Amygdala (tissue), 56 donors: ENCODE data around the gene LOXL1.

Experiments used
- DNase-seq, 56 donors: peaks; one replicate each; lab custom pipeline; 2025; lab: John Stamatoyannopoulos, UW

LOXL1 gene

GRCh38 chr15:73926219-73927002 is at the start of gene LOXL1:
TSS of gene LOXL1 (plus strand) at chr15:73926462. CDS start at chr15:73926784, 322 bp downstream.
- DNase-seq = peak in 27 of 56 donors; percentile 4 to 67 (median 41)

GRCh38 chr15:73879426-73879825 is 46.8 kb upstream of the LOXL1 start:
- DNase-seq = no peak

- no peak for DNase-seq
These were observed 44.5 kb upstream of the LOXL1 start for GRCh38 chr15:73881579-73882320.

- no peak for DNase-seq
These were observed 43.4 kb upstream of the LOXL1 start for GRCh38 chr15:73882761-73883419.

- no peak for DNase-seq
These were observed 42.1 kb upstream of the LOXL1 start for GRCh38 chr15:73884159-73884558.

GRCh38 chr15:73885954-73886700 is 40.1 kb upstream of the LOXL1 start:
- DNase-seq = no peak

- no peak for DNase-seq
These were observed 39.4 kb upstream of the LOXL1 start for GRCh38 chr15:73886717-73887345.

- DNase-seq = no peak
These were observed 38.8 kb upstream of the LOXL1 start for GRCh38 chr15:73887481-73887880.

GRCh38 chr15:73888224-73889041 is 37.8 kb upstream of the LOXL1 start:
- no peak for DNase-seq

- no peak for DNase-seq
These were observed 37.1 kb upstream of the LOXL1 start for GRCh38 chr15:73889053-73889761.

- DNase-seq = no peak
These were observed 36.5 kb upstream of the LOXL1 start for GRCh38 chr15:73889762-73890124.

- no peak for DNase-seq
These were observed 34.6 kb upstream of the LOXL1 start for GRCh38 chr15:73891328-73892315.

- DNase-seq = no peak
These were observed 33.6 kb upstream of the LOXL1 start for GRCh38 chr15:73892446-73893226.

GRCh38 chr15:73894133-73894814 is 32.0 kb upstream of the LOXL1 start:
- DNase-seq = no peak

GRCh38 chr15:73897441-73898261 is 28.6 kb upstream of the LOXL1 start:
- peak in 1 of 56 donors; percentile 8 for DNase-seq
